K562 (cell line): ENCODE results near the gene NUP43.

Experiments used
- CTCF ChIP-seq, 3 experiments: IDR thresholded peaks in 2 of 3; conservative IDR thresholded peaks in 1 of 3; 2 replicates each; pipeline ENCODE4 v1.5.1; 2011 to 2012; ENCODE audit warnings: low read length in 3 of 3, mild to moderate bottlenecking in 3 of 3, control low read depth in 2 of 3, improper control_type of control experiment in 1 of 3, inconsistent platforms in 1 of 3, low read depth in 1 of 3, mixed read lengths in 1 of 3, moderate library complexity in 1 of 3; ENCODE audit not compliant: insufficient read depth in 2 of 3
- DMBX1 ChIP-seq: fragments of 250-450 bp; sonication (Bioruptor Pico); IDR thresholded peaks from 2 replicates; pipeline ENCODE4 v1.8.0; 2022; ENCODE audit warnings: inconsistent platforms, mild to moderate bottlenecking, moderate library complexity, borderline replicate concordance
- E2F4 ChIP-seq: sonication (generic); formaldehyde crosslinking; IDR thresholded peaks from 2 replicates; pipeline ENCODE4 v1.8.0; 2022; ENCODE audit warnings: mild to moderate bottlenecking, low read depth, missing genetic modification reagents
- ELK1 ChIP-seq: sonication (generic); formaldehyde crosslinking; IDR thresholded peaks from 2 replicates; pipeline ENCODE4 v1.8.1; 2022; ENCODE audit warnings: missing genetic modification reagents
- KLF16 ChIP-seq: IDR thresholded peaks from 2 replicates; pipeline ENCODE4 v1.6.1; 2016; ENCODE audit warnings: antibody characterized with exemption
- SMARCA5 ChIP-seq: fragments of 450-650 bp; IDR thresholded peaks from 2 replicates; pipeline ENCODE4 v1.6.1; 2016
- TCF7 ChIP-seq: sonication (generic); IDR thresholded peaks from 2 replicates; pipeline ENCODE4 v1.6.1; 2016; ENCODE audit warnings: antibody characterized with exemption, borderline replicate concordance
- TSHZ1 ChIP-seq: fragments of 250-450 bp; sonication (Bioruptor Pico); IDR thresholded peaks from 2 replicates; pipeline ENCODE4 v1.4.0; 2020; ENCODE audit warnings: mild to moderate bottlenecking, moderate library complexity

- TF ChIP-seq KLF16 = no peak
- no peak for TF ChIP-seq ELK1 (CRISPR knock-in tag)
- TF ChIP-seq CTCF (IDR thresholded peaks at IDR 0.05 in 2 of 3, conservative IDR thresholded peaks at IDR 0.05 in 1 of 3; ENCODE audit: insufficient read depth in 2 of 3, low read depth in 1 of 3, low read length in 3 of 3) = no peak
- TF ChIP-seq E2F4 = no peak
- TF ChIP-seq DMBX1 (CRISPR knock-in tag) = no peak
- no peak for TF ChIP-seq TSHZ1 (CRISPR knock-in tag)
- TF ChIP-seq TCF7 = no peak
- no peak for TF ChIP-seq SMARCA5
Observed at GRCh38 chr6:149729824-149730223, 16.5 kb downstream of the NUP43 start.
